GM23248 (cell line): ENCODE measurements around the gene SSX2IP.

Experiments
- EZH2 ChIP-seq: fragments of 200-600 bp; sonication (generic); IDR thresholded peaks from 2 replicates; pipeline ENCODE4 v1.6.1; 2018; ENCODE audit warnings: antibody characterized with exemption, mild to moderate bottlenecking; ENCODE audit not compliant: insufficient read depth, poor library complexity, severe bottlenecking
- EZH2phosphoT487 ChIP-seq: fragments of 200-600 bp; sonication (generic); IDR thresholded peaks from 2 replicates; pipeline ENCODE4 v1.6.1; 2018; ENCODE audit warnings: antibody characterized with exemption, moderate library complexity, mild to moderate bottlenecking, low read depth; ENCODE audit not compliant: insufficient read depth

DNA sequence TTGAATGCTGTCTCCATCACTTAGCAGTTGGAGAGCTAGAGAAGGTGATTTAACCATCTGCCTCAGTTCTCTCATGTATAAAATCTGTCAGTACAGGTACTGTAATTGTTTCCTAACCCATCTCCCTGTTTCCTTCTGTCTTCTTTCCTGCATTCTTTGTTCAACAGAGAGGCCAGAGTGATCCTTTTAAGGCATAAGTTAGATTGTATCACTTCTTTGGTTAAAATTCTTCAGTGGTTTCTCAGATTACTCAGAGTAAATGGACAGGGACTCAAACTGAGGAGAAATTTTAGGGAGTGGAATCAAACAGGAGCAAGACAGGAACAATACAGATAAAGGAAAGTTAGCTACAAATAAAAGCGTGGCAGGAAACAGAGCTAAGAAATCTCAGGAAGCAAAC is 45.2 kb upstream of the SSX2IP start:
- TF ChIP-seq EZH2 (no peak), EZH2phosphoT487 (no peak)
